GM19438 (cell line): ENCODE data around the gene RNF214.

ENCODE experiments used
- ATAC-seq: cut with Tn5 transposase; IDR thresholded peaks from one replicate; pipeline ENCODE4 v1.9.1; 2021; ENCODE audit warnings: low read depth; ENCODE audit not compliant: unreplicated experiment

RNF214 gene

GRCh38 chr11:117279711-117280376 is 47.4 kb downstream of the RNF214 start:
- ATAC-seq: no peak

- ATAC-seq: no peak
Measured at GRCh38 chr11:117281159-117281558, 48.7 kb downstream of the RNF214 start.

DNA sequence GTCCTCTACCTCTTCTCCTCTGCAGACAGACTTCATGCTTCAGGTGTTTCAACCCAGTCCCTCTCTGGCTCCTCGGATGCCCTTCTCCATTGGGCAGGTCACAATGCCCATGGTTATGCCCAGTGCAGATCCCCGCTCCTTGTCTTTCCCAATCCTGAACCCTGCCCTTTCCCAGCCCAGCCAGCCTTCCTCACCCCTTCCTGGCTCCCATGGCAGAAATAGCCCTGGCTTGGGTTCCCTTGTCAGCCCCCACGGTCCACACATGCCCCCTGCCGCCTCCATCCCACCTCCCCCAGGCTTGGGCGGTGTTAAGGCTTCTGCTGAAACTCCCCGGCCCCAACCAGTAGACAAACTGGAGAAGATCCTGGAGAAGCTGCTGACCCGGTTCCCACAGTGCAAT is 49.4 kb downstream of the RNF214 start:
- ATAC-seq: no peak

DNA sequence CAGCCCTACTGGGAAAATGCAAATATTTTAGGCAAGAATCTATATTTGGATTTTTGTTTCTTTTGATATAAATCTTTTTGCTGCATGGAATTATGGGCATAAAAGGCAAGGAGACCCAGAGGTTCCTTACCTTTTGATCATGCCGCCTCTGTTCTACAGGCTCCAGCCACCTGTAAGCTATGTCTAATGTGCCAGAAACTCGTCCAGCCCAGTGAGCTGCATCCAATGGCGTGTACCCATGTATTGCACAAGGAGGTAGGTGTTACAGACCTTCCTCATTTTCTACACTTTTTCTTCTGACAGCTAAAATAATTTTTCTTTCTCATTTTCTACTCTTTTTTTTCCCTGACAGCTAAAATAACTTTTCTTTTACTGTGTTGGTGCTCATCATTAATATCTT is 50.5 kb downstream of the RNF214 start:
- no peak for ATAC-seq

GRCh38 chr11:117284053-117284452 is 51.6 kb downstream of the RNF214 start:
- ATAC-seq: no peak

DNA sequence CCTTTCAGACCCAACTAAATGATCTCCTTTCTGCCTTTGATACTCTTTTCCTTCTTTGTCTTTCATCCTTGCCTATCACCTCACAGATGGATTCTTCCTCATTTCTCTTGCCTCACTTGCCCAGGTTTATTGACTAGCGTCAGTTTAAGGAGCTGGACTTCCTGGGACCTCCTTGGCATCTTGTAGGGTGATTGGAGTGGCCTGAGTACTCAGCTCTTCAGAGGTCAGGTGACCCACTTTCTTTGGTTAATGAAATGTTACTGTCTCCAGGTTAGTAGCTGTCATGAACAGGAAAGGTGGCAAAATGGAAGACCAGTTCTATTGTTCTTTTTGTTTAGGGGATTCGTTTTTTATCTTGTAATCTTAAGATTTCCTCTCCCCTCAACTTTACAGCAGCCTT is 54.1 kb downstream of the RNF214 start:
- no peak for ATAC-seq

- no peak for ATAC-seq
Measured at GRCh38 chr11:117287668-117288067, 55.2 kb downstream of the RNF214 start.

GRCh38 chr11:117289795-117290194 is 57.3 kb downstream of the RNF214 start:
- ATAC-seq: no peak

GRCh38 chr11:117290809-117291396 is 58.4 kb downstream of the RNF214 start, which contains the start of gene BACE1-AS:
Gene BACE1-AS (plus strand): TSS chr11:117291346.
- ATAC-seq: no peak

- ATAC-seq: no peak
Measured at GRCh38 chr11:117292616-117293015, 60.1 kb downstream of the RNF214 start.

DNA sequence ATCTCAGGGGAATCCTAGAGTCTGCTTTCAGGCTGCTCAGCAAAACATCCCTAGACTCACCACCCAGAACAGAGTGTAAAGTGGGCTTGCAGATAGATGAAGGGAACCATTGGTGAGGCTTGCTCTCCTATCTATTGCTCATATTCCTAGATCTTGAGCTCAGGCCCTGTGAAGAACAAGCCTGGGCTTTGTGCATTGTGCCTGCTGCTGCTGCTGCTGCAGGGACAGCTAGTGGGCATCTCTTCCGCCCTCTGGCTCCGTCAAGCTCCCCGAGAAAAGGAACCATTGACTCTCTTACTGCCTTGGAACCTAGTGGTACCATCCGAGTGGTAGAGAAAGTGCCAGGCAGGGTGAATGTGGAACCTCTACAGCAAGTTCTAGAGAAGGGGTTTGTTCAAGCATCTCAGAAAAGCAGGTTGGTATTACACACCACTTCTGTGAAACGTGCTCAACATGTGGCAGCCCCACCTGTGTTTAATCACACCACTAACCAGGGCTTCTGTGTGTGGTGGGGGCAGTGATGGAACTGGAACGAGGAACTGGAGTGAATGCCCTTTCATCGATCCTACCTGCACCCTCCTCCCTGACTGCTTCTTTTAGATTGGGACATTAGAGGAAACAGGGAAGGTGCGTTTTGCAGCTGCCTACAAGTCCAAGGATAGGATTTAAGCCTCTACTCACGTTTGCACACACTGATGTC is 63.1 kb downstream of the RNF214 start:
- no peak for ATAC-seq

DNA sequence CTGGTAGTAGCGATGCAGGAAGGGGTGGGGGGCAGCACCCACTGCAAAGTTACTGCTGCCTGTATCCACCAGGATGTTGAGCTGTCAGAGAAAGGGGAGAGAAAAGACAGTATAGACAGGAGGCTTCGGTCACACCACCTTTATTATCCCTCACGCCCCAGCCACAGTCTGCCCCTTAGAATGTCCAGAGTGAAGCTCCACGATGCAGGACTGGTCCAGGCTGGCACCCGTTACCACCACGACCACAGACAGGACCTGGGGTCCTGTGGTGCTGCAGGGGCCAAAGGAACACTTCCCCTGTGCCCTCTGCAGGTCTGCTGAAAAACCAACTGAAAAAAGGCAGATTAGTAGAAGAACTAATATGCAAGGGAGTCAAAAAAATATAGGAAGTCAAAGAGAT is 64.4 kb downstream of the RNF214 start:
- ATAC-seq: no peak

DNA sequence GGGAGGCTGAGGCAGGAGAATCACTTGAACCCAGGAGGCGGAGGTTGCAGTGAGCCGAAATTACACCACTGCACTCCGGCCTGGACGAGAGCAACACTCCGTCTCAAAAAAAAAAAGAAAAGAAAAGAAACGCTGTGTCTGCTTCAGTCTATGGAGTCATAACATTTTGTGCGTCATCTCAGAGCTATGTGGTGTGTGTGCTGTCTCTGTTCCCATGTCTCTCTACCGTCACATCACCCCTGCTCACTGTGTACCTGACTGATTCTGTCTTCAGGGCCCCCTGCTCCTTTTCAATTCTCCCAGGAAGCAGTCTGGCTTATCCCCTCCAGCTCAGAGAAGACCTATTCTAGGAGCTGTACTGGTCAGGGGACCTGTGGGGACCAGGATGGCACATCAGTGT is 65.7 kb downstream of the RNF214 start:
- ATAC-seq: no peak

- ATAC-seq: no peak
Measured at GRCh38 chr11:117299351-117300282, 67.1 kb downstream of the RNF214 start.

DNA sequence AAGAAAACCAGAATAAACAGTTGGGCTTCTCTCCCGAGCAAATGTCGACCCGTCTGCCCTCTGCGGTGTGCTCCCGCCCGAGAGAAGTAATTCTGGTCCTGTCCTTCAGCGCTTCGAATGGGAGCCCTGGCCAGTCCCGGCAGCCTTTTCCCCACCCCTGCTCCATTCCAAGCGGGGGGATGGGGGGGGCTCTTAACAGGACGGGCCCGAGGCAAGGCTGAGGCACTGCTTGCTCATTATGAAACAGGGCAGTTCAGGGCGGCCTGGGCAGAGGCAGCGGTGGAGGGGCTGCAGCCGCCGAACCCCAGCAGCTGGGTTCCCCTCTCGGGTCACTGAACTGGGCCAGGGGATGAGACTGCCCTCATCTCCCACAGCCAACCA is 67.8 kb downstream of the RNF214 start:
- ATAC-seq: no peak

GRCh38 chr11:117300773-117301172 is 68.3 kb downstream of the RNF214 start:
- no peak for ATAC-seq

DNA sequence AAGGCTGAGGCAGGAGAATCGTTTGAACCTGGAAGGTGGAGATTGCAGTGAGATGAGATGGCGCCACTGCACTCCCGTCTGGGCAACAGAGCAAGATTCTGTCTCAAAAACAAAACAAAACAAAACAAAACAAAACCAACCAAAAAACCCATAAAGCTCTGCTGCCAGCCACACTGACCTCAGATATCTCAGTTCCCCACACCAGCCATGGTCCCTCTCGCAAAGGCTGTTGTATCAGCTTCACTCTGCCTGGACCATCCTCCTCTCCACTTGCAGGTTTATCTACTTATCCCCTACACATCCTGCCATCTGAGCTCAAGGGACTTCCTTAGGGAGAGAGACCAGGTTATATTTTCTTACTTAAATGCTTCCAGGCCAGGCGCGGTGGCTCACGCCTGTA is 69.8 kb downstream of the RNF214 start:
- ATAC-seq: no peak

GRCh38 chr11:117303101-117303500 is 70.6 kb downstream of the RNF214 start:
- ATAC-seq: no peak

DNA sequence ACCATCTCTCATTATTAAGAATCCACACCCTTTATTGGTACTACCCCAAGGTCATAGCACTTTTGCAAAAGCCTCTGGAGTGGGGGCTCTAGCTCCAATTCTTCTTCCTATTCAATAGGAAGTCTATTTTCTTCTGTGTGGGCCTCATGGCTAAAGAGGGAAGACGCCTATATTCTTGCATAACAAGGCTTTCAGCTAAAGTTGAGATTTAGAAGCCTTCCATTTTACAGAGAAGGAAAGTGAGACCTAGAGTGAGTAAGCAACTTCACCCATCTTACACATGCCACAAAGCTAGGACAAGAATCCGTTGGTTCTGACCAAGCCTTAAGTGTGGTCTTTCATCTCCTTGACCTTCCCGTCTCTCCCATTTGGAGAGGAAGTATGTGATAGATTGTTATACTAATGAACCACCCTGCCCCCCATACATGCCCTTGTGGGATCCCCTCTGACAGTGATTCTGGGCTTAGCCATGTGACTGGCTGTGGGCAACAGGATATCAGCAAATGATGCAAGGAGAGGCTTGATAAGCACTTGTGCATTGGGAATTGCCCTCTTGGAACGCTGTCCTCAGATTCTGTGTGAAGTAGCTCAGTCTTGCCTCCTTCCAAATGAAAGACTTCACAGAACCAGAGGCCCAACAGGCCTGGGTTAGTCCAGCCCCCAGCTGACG is 71.3 kb downstream of the RNF214 start:
- ATAC-seq: no peak

GRCh38 chr11:117305145-117305544 is 72.7 kb downstream of the RNF214 start:
- ATAC-seq: no peak
